GDM1 (cell line): ENCODE data around the gene PPFIBP2.
A peak's percentile ranks its signal among the peaks of the same experiment; 100 is the strongest.
"Not testable (repeated sequence)": the region's sequence is repeated elsewhere in the genome, so short reads cannot be mapped to it uniquely, and the experiment has no call there.

ENCODE experiments used
- DNase-seq: peaks from one replicate; lab custom pipeline; 2025; lab: John Stamatoyannopoulos, UW

Gene PPFIBP2

GRCh38 chr11:7499081-7499480, 14.7 kb upstream of the PPFIBP2 start:
- DNase-seq: no peak

- DNase-seq: no peak
These were observed 13.5 kb upstream of the PPFIBP2 start for GRCh38 chr11:7500251-7500650.

- no peak for DNase-seq
These were observed 12.5 kb upstream of the PPFIBP2 start for GRCh38 chr11:7501251-7501650.

GRCh38 chr11:7501894-7502293, 11.9 kb upstream of the PPFIBP2 start:
- DNase-seq: no peak

- DNase-seq: no peak
These were observed 7.6 kb upstream of the PPFIBP2 start for GRCh38 chr11:7506243-7506642.

- DNase-seq: no peak
These were observed 5.7 kb upstream of the PPFIBP2 start for GRCh38 chr11:7508087-7508486.

- no peak for DNase-seq
These were observed 3.8 kb upstream of the PPFIBP2 start for GRCh38 chr11:7509966-7510365.

- no peak for DNase-seq
These were observed 2.4 kb upstream of the PPFIBP2 start for GRCh38 chr11:7511401-7511800.

GRCh38 chr11:7512525-7513233, 1.1 kb upstream of the PPFIBP2 start:
- peak; percentile 48 for DNase-seq

GRCh38 chr11:7514099-7514591, 346 bp downstream of the PPFIBP2 start:
- no peak for DNase-seq

- no peak for DNase-seq
These were observed 1.7 kb downstream of the PPFIBP2 start for GRCh38 chr11:7515447-7515886.

- no peak for DNase-seq
These were observed 2.7 kb downstream of the PPFIBP2 start for GRCh38 chr11:7516475-7516874.

- DNase-seq: not testable (repeated sequence)
These were observed 3.9 kb downstream of the PPFIBP2 start for GRCh38 chr11:7517743-7518142.

- no peak for DNase-seq
These were observed 5.2 kb downstream of the PPFIBP2 start for GRCh38 chr11:7518811-7519562.

- DNase-seq: no peak
These were observed 6.5 kb downstream of the PPFIBP2 start for GRCh38 chr11:7520011-7520942.

- DNase-seq: no peak
These were observed 7.2 kb downstream of the PPFIBP2 start for GRCh38 chr11:7520981-7521487.

GRCh38 chr11:7522121-7522520, 8.3 kb downstream of the PPFIBP2 start:
- DNase-seq: no peak

- DNase-seq: no peak
These were observed 8.7 kb downstream of the PPFIBP2 start for GRCh38 chr11:7522546-7522945.

GRCh38 chr11:7523416-7524210, 9.8 kb downstream of the PPFIBP2 start:
- DNase-seq: no peak

GRCh38 chr11:7524462-7525235, 10.8 kb downstream of the PPFIBP2 start:
- DNase-seq: no peak
